Spleen (tissue), 7 donors: ENCODE data around the gene PKD1L1.

Source experiments
- POLR2A ChIP-seq, 3 donors: fragments of 450-650 bp; IDR thresholded peaks; one replicate each; pipeline ENCODE4 v1.5.1; 2017; ENCODE audit warnings: antibody characterized with exemption in 3 of 3, mild to moderate bottlenecking in 1 of 3
- POLR2AphosphoS5 ChIP-seq, 3 donors: sonication (generic); formaldehyde crosslinking; IDR thresholded peaks; one replicate each; pipeline ENCODE4 v1.5.1; 2017; ENCODE audit warnings: antibody characterized with exemption in 3 of 3
- TF ChIP-seq, protein P1 (sequence below), 11 experiments: fragments of 200-600 bp in 7 of 11; fragments of 450-650 bp in 4 of 11; sonication (generic) in 4 of 11; IDR thresholded peaks in 8 of 11; conservative IDR thresholded peaks in 3 of 11; 1 replicate in 7 of 11; 2 replicates in 4 of 11; pipeline versions ENCODE4 v1.4.0 to v1.8.0; 2016 to 2021; ENCODE audit warnings: antibody characterized with exemption in 11 of 11, inconsistent platforms in 4 of 11, mild to moderate bottlenecking in 1 of 11
- donor health status: DM: no; HTN: no; CAD: no; lungs with moderate emphysema.
- donor health status: DM: no; HTN: no; CAD: no.
- donor health status: DM: no; HTN: no; CAD: no.

GRCh38 chr7:47777531-47778152 lies 170.6 kb downstream of the PKD1L1 start:
- TF ChIP-seq, protein P1, sequence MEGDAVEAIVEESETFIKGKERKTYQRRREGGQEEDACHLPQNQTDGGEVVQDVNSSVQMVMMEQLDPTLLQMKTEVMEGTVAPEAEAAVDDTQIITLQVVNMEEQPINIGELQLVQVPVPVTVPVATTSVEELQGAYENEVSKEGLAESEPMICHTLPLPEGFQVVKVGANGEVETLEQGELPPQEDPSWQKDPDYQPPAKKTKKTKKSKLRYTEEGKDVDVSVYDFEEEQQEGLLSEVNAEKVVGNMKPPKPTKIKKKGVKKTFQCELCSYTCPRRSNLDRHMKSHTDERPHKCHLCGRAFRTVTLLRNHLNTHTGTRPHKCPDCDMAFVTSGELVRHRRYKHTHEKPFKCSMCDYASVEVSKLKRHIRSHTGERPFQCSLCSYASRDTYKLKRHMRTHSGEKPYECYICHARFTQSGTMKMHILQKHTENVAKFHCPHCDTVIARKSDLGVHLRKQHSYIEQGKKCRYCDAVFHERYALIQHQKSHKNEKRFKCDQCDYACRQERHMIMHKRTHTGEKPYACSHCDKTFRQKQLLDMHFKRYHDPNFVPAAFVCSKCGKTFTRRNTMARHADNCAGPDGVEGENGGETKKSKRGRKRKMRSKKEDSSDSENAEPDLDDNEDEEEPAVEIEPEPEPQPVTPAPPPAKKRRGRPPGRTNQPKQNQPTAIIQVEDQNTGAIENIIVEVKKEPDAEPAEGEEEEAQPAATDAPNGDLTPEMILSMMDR (IDR thresholded peaks at IDR 0.05 in 8 of 11, conservative IDR thresholded peaks at IDR 0.05 in 3 of 11): no peak
- no peak for TF ChIP-seq POLR2A (IDR thresholded peaks at IDR 0.05)
- no peak for TF ChIP-seq POLR2AphosphoS5 (IDR thresholded peaks at IDR 0.05)
